B cell (primary cell): Measurements from ENCODE around the gene KIR2DL4. TPM values are rescaled to one million over a fixed set of nuclear protein-coding genes. Genes with fewer than 3 reads are reported as not detected.

Experiments
- ATAC-seq: fragments of 200-7000 bp; cut with Tn5 transposase; one replicate; pipeline ENCODE4 v1.10.0; 2021; ENCODE audit warnings: low read depth, mild to moderate bottlenecking, moderate number of reproducible peaks, moderate library complexity
- CTCF ChIA-PET: fragments of 350-600 bp; sonication (Branson Sonifier 250); formaldehyde crosslinking; loops from one replicate; lab custom pipeline; 2021; ENCODE audit warnings: antibody characterized with exemption, inconsistent platforms; lab: Charles Lee
- POLR2A ChIA-PET: fragments of 350-600 bp; sonication (Branson Sonifier 250); formaldehyde crosslinking; loops from one replicate; lab custom pipeline; 2021; ENCODE audit warnings: antibody characterized with exemption; lab: Charles Lee
- DNase-seq: peaks from one replicate; pipeline ENCODE4 v3.0.0; 2013
- H2AFZ ChIP-seq: 2 replicates; pipeline ENCODE4 v1.6.1; 2012; ENCODE audit warnings: mild to moderate bottlenecking, low read depth, low read length; ENCODE audit not compliant: insufficient read depth, poor library complexity, severe bottlenecking
- H3K27ac ChIP-seq, 2 donors: 1 replicate in 1 of 2; 2 replicates in 1 of 2; pipeline ENCODE4 v1.5.1; 2012 to 2013; ENCODE audit warnings: low read length in 2 of 2, mild to moderate bottlenecking in 2 of 2, moderate library complexity in 1 of 2
- H3K27me3 ChIP-seq, 4 experiments: fragments of 200-600 bp in 1 of 4; sonication (generic) in 1 of 4; replicated peaks in 1 of 4; 1 replicate in 2 of 4; 2 replicates in 2 of 4; pipeline versions ENCODE4 v1.6.1 to v1.7.0; 2013 to 2016; ENCODE audit warnings: low read length in 3 of 4, mild to moderate bottlenecking in 2 of 4, mixed read lengths in 1 of 4, moderate library complexity in 1 of 4; ENCODE audit not compliant: insufficient read depth in 4 of 4, control insufficient read depth in 3 of 4; ENCODE audit errors: control extremely low read depth in 1 of 4
- H3K36me3 ChIP-seq, 2 experiments: replicated peaks in 1 of 2; 1 replicate in 1 of 2; 2 replicates in 1 of 2; pipeline versions ENCODE4 v1.6.1 to v1.7.1; 2013; ENCODE audit warnings: low read length in 1 of 2; ENCODE audit not compliant: insufficient read depth in 2 of 2, control insufficient read depth in 1 of 2; ENCODE audit errors: control extremely low read depth in 1 of 2, extremely low read depth in 1 of 2
- H3K4me1 ChIP-seq, 2 donors: fragments of 200-600 bp in 1 of 2; sonication (generic) in 1 of 2; 1 replicate in 1 of 2; 2 replicates in 1 of 2; pipeline versions ENCODE4 v1.5.1 to v1.6.1; 2013 to 2017; ENCODE audit warnings: low read length in 2 of 2; ENCODE audit not compliant: control insufficient read depth in 2 of 2, insufficient read depth in 2 of 2
- H3K4me2 ChIP-seq: replicated peaks from 2 replicates; pipeline ENCODE3; 2012; ENCODE audit warnings: mild to moderate bottlenecking, low read depth, low read length; ENCODE audit not compliant: poor library complexity, severe bottlenecking
- H3K4me3 ChIP-seq, 5 experiments: fragments of 200-600 bp in 1 of 5; sonication (generic) in 1 of 5; 1 replicate in 3 of 5; 2 replicates in 2 of 5; pipeline versions ENCODE4 v1.5.1 to v1.7.0; 2011 to 2016; ENCODE audit warnings: low read length in 4 of 5, mild to moderate bottlenecking in 4 of 5, low read depth in 2 of 5, control low read depth in 1 of 5, moderate library complexity in 1 of 5; ENCODE audit not compliant: insufficient read depth in 1 of 5; ENCODE audit errors: control extremely low read depth in 1 of 5, extremely low read depth in 1 of 5
- H3K79me2 ChIP-seq: fragments of 200-600 bp; sonication (generic); one replicate; pipeline ENCODE4 v1.6.0; 2016; ENCODE audit warnings: low read length; ENCODE audit not compliant: control insufficient read depth, insufficient read depth
- H3K9ac ChIP-seq: fragments of 200-600 bp; sonication (generic); 2 replicates; pipeline ENCODE4 v1.6.1; 2017; ENCODE audit warnings: mild to moderate bottlenecking, low read length, moderate library complexity
- H3K9me3 ChIP-seq, 3 donors: one replicate each; pipeline versions ENCODE4 v1.6.1 to v1.7.1; 2013; ENCODE audit warnings: low read length in 2 of 3; ENCODE audit not compliant: control insufficient read depth in 2 of 3, insufficient read depth in 1 of 3; ENCODE audit errors: control extremely low read depth in 1 of 3
- H4K20me1 ChIP-seq: 2 replicates; pipeline ENCODE4 v1.6.0; 2012; ENCODE audit warnings: mild to moderate bottlenecking, low read length; ENCODE audit not compliant: insufficient read depth, control insufficient read depth, poor library complexity, severe bottlenecking
- H3K27ac Mint-ChIP-seq: one replicate; pipeline ENCODE4 v1.8.0; 2021; ENCODE audit warnings: mixed read lengths
- H3K27me3 Mint-ChIP-seq: one replicate; pipeline ENCODE4 v1.8.0; 2021; ENCODE audit warnings: mixed read lengths
- H3K4me1 Mint-ChIP-seq: one replicate; pipeline ENCODE4 v1.8.0; 2021; ENCODE audit warnings: mixed read lengths
- H3K4me3 Mint-ChIP-seq: one replicate; pipeline ENCODE4 v1.8.0; 2021; ENCODE audit warnings: mixed read lengths
- H3K9me3 Mint-ChIP-seq: one replicate; pipeline ENCODE4 v1.8.0; 2022; ENCODE audit warnings: mixed read lengths; ENCODE audit not compliant: insufficient read depth
- CTCF ChIP-seq: fragments of 200-600 bp; IDR thresholded peaks from one replicate; pipeline ENCODE4 v1.8.0; 2022; ENCODE audit warnings: antibody characterized with exemption, mild to moderate bottlenecking
- EZH2 ChIP-seq: IDR thresholded peaks from 2 replicates; pipeline ENCODE4 v1.6.1; 2012; ENCODE audit warnings: borderline replicate concordance, low read depth, mild to moderate bottlenecking, moderate library complexity, low read length; ENCODE audit not compliant: insufficient read depth, poor library complexity, severe bottlenecking
- WGBS: methylation state at CpG from one replicate; pipeline ENCODE4 v1.1.5; 2013; ENCODE audit warnings: missing lambda C conversion rate; ENCODE audit not compliant: insufficient coverage; 5-methylcytosine and 5-hydroxymethylcytosine counted together
- intact Hi-C: fragments of 100-400 bp; cut with micrococcal nuclease; formaldehyde crosslinking; loops from one replicate; pipeline ENCODE4 v1.10.0; 2022
- polyA plus RNA-seq: library from polyadenylated mRNA; depleted of rRNA; stranded (reverse); fragments of >200 nt; gene quantifications from 2 replicates; pipeline ENCODE4 v1.2.3, GENCODE V29; 2012
- total RNA-seq, 2 donors: library from RNA; stranded (reverse); fragments of 120-200 nt in 1 of 2; gene quantifications; 1 replicate in 1 of 2; 2 replicates in 1 of 2; pipeline versions ENCODE4 v1.2.3 to v1.2.4, GENCODE V29; 2013 to 2022

KIR2DL4 gene
- total and polyA plus RNA-seq, 2 donors (not counting 1 experiment from before 2014, with no cell fraction given): not detected

GRCh38 chr19:54792814-54793213 is 10.6 kb upstream of the KIR2DL4 start:
- intact Hi-C loops: no loop called here
- CTCF ChIA-PET: no interaction called here
- H3K27me3 Mint-ChIP-seq: peaks cover 17% of the 10 kb centered on the region
- Histone ChIP-seq H3K4me1 (peaks cover 3 to 5% of the 10 kb centered on the region in 2 donors), H4K20me1 (no peaks in the 10 kb centered on the region), H3K4me3 (peak overlapping the region; percentile 15 to 62 (median 38)), H3K9me3 (no peaks in the 10 kb centered on the region), H3K27ac (peak overlapping the region in 1 of 2 donors; percentile 11), H3K79me2 (no peaks in the 10 kb centered on the region), H3K9ac (peak overlapping the region; percentile 61), H3K4me2 (peak overlapping the region; percentile 64), H2AFZ (peak overlapping the region; percentile 81), H3K36me3 (no peaks in the 10 kb centered on the region), H3K27me3 (peaks cover 0 to 4% (median 0%) of the 10 kb centered on the region in 4 experiments)
- H3K4me3 Mint-ChIP-seq: peak overlapping the region; percentile 66
- WGBS: 0% methylated on average over 3 of the region's 8 CpGs
- no peaks in the 10 kb centered on the region for H3K9me3 Mint-ChIP-seq
- H3K27ac Mint-ChIP-seq: no peak overlapping the region
- no peak for TF ChIP-seq EZH2
- TF ChIP-seq CTCF: no peak
- no peak for ATAC-seq
- POLR2A ChIA-PET: no interaction called here
- H3K4me1 Mint-ChIP-seq: peaks cover 15% of the 10 kb centered on the region
- DNase-seq: peak; percentile 16

- Mint-ChIP-seq H3K27me3 (peaks cover 24% of the 10 kb centered on the region), H3K4me1 (peaks cover 15% of the 10 kb centered on the region), H3K9me3 (peaks cover 3% of the 10 kb centered on the region), H3K27ac (no peak overlapping the region), H3K4me3 (no peak overlapping the region)
- Histone ChIP-seq H3K79me2 (no peaks in the 10 kb centered on the region), H4K20me1 (no peaks in the 10 kb centered on the region), H3K9ac (no peak overlapping the region), H3K27ac (no peak overlapping the region), H3K27me3 (peaks cover 0 to 12% (median 0%) of the 10 kb centered on the region in 4 experiments), H3K9me3 (no peaks in the 10 kb centered on the region), H2AFZ (no peak overlapping the region), H3K4me3 (no peak overlapping the region), H3K36me3 (no peaks in the 10 kb centered on the region), H3K4me2 (no peak overlapping the region), H3K4me1 (peaks cover 3 to 5% of the 10 kb centered on the region in 2 donors)
- ChIA-PET CTCF (no interaction called here), POLR2A (no interaction called here)
- WGBS: no CpG with 5 or more reads among the region's 1 CpG
- TF ChIP-seq CTCF (no peak), EZH2 (no peak)
- intact Hi-C loops: no loop called here
- no peak for ATAC-seq
- DNase-seq: no peak
Measured at GRCh38 chr19:54795758-54796157, 7.7 kb upstream of the KIR2DL4 start.
